Activated T-cell treated with anti-CD3 and anti-CD28 coated beads, Interleukin-2, amount 50 U/mL, for 48 hours (primary cell): ENCODE results near the gene DYNC2LI1.

Source experiments
- DNase-seq, 2 experiments: peaks; one replicate each; pipeline ENCODE4 v3.0.0-alpha.2; 2020

The DYNC2LI1 gene

GRCh38 chr2:43851011-43851980 lies 77.5 kb downstream of the DYNC2LI1 start:
- DNase-seq, result no peak

GRCh38 chr2:43852196-43852730 lies 78.4 kb downstream of the DYNC2LI1 start:
- DNase-seq, result no peak

- DNase-seq, result no peak
Observed at GRCh38 chr2:43853141-43854081, 79.6 kb downstream of the DYNC2LI1 start.

- DNase-seq, result no peak
Observed at GRCh38 chr2:43854671-43855070, 80.8 kb downstream of the DYNC2LI1 start.

- no peak for DNase-seq
Observed at GRCh38 chr2:43855292-43855691, 81.5 kb downstream of the DYNC2LI1 start.
